Measurements from ENCODE around the gene VIL1. TPM values are rescaled to one million over a fixed set of nuclear protein-coding genes. Genes with fewer than 3 reads are reported as not detected.

VIL1 gene
- total and polyA plus RNA-seq, 2 donors (not counting 1 experiment from before 2014, with no cell fraction given), result not detected

GRCh38 chr2:218429911-218430692 is 11.2 kb downstream of the VIL1 start:
- H3K9me3 ChIP-seq (ENCODE audit: control insufficient read depth, insufficient read depth, low read depth, low read length), result no peaks in the 10 kb centered on the region
- no peak overlapping the region for H3K9ac ChIP-seq (ENCODE audit: insufficient read depth, low read length)
- no peak overlapping the region for H3K27ac ChIP-seq (ENCODE audit: insufficient read depth, low read length)
- no peak overlapping the region for H3K4me2 ChIP-seq (ENCODE audit: extremely low read depth, insufficient read depth, low read length)
- no peaks in the 10 kb centered on the region for H3K79me2 ChIP-seq (ENCODE audit: control insufficient read depth, insufficient read depth, low read length)
- H3K4me1 ChIP-seq (ENCODE audit: control insufficient read depth, extremely low read depth, insufficient read depth, low read length), result no peaks in the 10 kb centered on the region
- no peak for DNase-seq (ENCODE audit: low read depth in 2 of 2)
- no peaks in the 10 kb centered on the region for H3K36me3 ChIP-seq (ENCODE audit: control insufficient read depth, insufficient read depth, low read length)
- peaks cover 9% of the 10 kb centered on the region for H3K27me3 ChIP-seq (ENCODE audit: control insufficient read depth, insufficient read depth, low read length)
- H4K20me1 ChIP-seq (ENCODE audit: control insufficient read depth, extremely low read depth, insufficient read depth, low read length), result no peaks in the 10 kb centered on the region
- no peak for TF ChIP-seq CTCF (conservative IDR thresholded peaks at IDR 0.05 in 1 of 2, IDR thresholded peaks at IDR 0.05 in 1 of 2; ENCODE audit: low read depth in 1 of 2, low read length in 2 of 2)
- no peak for TF ChIP-seq EZH2 (IDR thresholded peaks at IDR 0.05; ENCODE audit: low read length, missing control alignments)
- no peak overlapping the region for H2AFZ ChIP-seq (ENCODE audit: low read length)
- no peak overlapping the region for H3K4me3 ChIP-seq (replicated peaks in 1 of 4; ENCODE audit: control extremely low read depth in 1 of 4, insufficient read depth in 1 of 4, low read depth in 3 of 4, low read length in 4 of 4)

- TF ChIP-seq CTCF (conservative IDR thresholded peaks at IDR 0.05 in 1 of 2, IDR thresholded peaks at IDR 0.05 in 1 of 2; ENCODE audit: low read depth in 1 of 2, low read length in 2 of 2) (no peak), EZH2 (IDR thresholded peaks at IDR 0.05; ENCODE audit: low read length, missing control alignments) (no peak)
- no peak overlapping the region for H3K9ac ChIP-seq (ENCODE audit: insufficient read depth, low read length)
- no peak overlapping the region for H3K27ac ChIP-seq (ENCODE audit: insufficient read depth, low read length)
- no peaks in the 10 kb centered on the region for H4K20me1 ChIP-seq (ENCODE audit: control insufficient read depth, extremely low read depth, insufficient read depth, low read length)
- peaks cover 9% of the 10 kb centered on the region for H3K27me3 ChIP-seq (ENCODE audit: control insufficient read depth, insufficient read depth, low read length)
- H3K36me3 ChIP-seq (ENCODE audit: control insufficient read depth, insufficient read depth, low read length), result no peaks in the 10 kb centered on the region
- DNase-seq (ENCODE audit: low read depth in 2 of 2), result no peak
- H3K4me1 ChIP-seq (ENCODE audit: control insufficient read depth, extremely low read depth, insufficient read depth, low read length), result no peaks in the 10 kb centered on the region
- H2AFZ ChIP-seq (ENCODE audit: low read length), result no peak overlapping the region
- H3K79me2 ChIP-seq (ENCODE audit: control insufficient read depth, insufficient read depth, low read length), result no peaks in the 10 kb centered on the region
- H3K4me2 ChIP-seq (ENCODE audit: extremely low read depth, insufficient read depth, low read length), result no peak overlapping the region
- no peak overlapping the region for H3K4me3 ChIP-seq (replicated peaks in 1 of 4; ENCODE audit: control extremely low read depth in 1 of 4, insufficient read depth in 1 of 4, low read depth in 3 of 4, low read length in 4 of 4)
- no peaks in the 10 kb centered on the region for H3K9me3 ChIP-seq (ENCODE audit: control insufficient read depth, insufficient read depth, low read depth, low read length)
Measured at GRCh38 chr2:218430721-218431120, 11.8 kb downstream of the VIL1 start.

GRCh38 chr2:218431878-218432277 is 13.0 kb downstream of the VIL1 start:
- no peaks in the 10 kb centered on the region for H3K79me2 ChIP-seq (ENCODE audit: control insufficient read depth, insufficient read depth, low read length)
- no peaks in the 10 kb centered on the region for H3K36me3 ChIP-seq (ENCODE audit: control insufficient read depth, insufficient read depth, low read length)
- no peak for DNase-seq (ENCODE audit: low read depth in 2 of 2)
- peaks cover 9% of the 10 kb centered on the region for H3K27me3 ChIP-seq (ENCODE audit: control insufficient read depth, insufficient read depth, low read length)
- TF ChIP-seq CTCF (conservative IDR thresholded peaks at IDR 0.05 in 1 of 2, IDR thresholded peaks at IDR 0.05 in 1 of 2; ENCODE audit: low read depth in 1 of 2, low read length in 2 of 2), result no peak
- TF ChIP-seq EZH2 (IDR thresholded peaks at IDR 0.05; ENCODE audit: low read length, missing control alignments), result no peak
- no peaks in the 10 kb centered on the region for H4K20me1 ChIP-seq (ENCODE audit: control insufficient read depth, extremely low read depth, insufficient read depth, low read length)
- no peaks in the 10 kb centered on the region for H3K9me3 ChIP-seq (ENCODE audit: control insufficient read depth, insufficient read depth, low read depth, low read length)
- no peak overlapping the region for H3K4me2 ChIP-seq (ENCODE audit: extremely low read depth, insufficient read depth, low read length)
- H3K4me1 ChIP-seq (ENCODE audit: control insufficient read depth, extremely low read depth, insufficient read depth, low read length), result no peaks in the 10 kb centered on the region
- no peak overlapping the region for H3K9ac ChIP-seq (ENCODE audit: insufficient read depth, low read length)
- H2AFZ ChIP-seq (ENCODE audit: low read length), result no peak overlapping the region
- H3K4me3 ChIP-seq (replicated peaks in 1 of 4; ENCODE audit: control extremely low read depth in 1 of 4, insufficient read depth in 1 of 4, low read depth in 3 of 4, low read length in 4 of 4), result no peak overlapping the region
- no peak overlapping the region for H3K27ac ChIP-seq (ENCODE audit: insufficient read depth, low read length)
